Measurements from ENCODE around the gene LRRC3. TPM values are rescaled to one million over a fixed set of nuclear protein-coding genes. Genes with fewer than 3 reads are reported as not detected.

Gene LRRC3
- total and polyA plus RNA-seq, 4 donors = 3.0 to 14.2 (median 7.5) TPM

DNA sequence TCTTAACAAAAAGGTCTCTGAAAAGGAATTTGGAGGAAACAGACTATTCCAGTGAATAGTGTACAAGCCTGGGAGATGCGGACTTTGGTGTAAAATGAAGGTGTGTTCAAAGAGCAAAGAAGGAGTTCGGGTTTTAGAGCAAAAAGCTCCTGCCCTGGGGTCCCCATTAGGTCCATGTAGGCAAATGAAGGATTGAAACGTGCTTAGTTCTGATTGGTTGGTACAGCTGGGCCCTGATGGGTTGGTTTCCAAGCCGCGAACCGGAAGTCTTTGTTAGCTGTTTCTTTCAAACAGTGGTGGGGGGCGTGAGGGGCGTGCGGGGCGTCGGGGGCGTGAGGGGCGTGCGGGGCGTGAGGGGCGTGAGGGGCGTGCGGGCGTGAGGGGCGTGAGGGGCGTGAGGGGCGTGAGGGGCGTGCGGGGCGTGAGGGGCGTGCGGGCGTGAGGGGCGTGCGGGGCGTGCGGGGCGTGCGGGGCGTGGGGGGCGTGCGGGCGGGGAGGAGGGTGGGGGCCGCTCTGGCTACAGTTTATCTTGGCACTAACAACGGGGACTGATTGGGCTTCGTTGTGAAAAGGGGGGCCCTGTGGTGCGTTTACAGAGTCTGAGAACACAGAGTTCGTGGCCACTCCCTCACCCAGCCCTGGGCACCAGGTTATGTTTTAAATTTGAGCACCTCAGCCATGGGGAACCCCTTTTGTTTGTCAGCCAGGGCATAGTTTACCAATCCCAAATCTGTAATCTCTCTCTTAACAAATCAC, 29.4 kb downstream of the LRRC3 start:
- 75% methylated on average over 43 of the region's 43 CpGs for WGBS
- Histone ChIP-seq H3K36me3 (ENCODE audit: control insufficient read depth in 4 of 4, insufficient read depth in 3 of 4, low read depth in 1 of 4, low read length in 3 of 4) (peaks cover 0 to 2% (median under 1%) of the 10 kb centered on the region in 4 donors), H3K9me3 (ENCODE audit: control insufficient read depth in 4 of 4, low read length in 3 of 4) (no peaks in the 10 kb centered on the region), H3K9ac (ENCODE audit: low read depth in 1 of 2, low read length in 2 of 2) (peak overlapping the region; percentile 91 to 92), H3K4me1 (ENCODE audit: control insufficient read depth in 4 of 4, insufficient read depth in 4 of 4, low read length in 3 of 4) (peaks cover 2 to 35% (median 20%) of the 10 kb centered on the region in 4 donors), H3K27ac (ENCODE audit: low read depth in 1 of 2, low read length in 2 of 2) (peak overlapping the region; percentile 94 to 98), H3K27me3 (ENCODE audit: control insufficient read depth in 4 of 4, insufficient read depth in 4 of 4, low read length in 3 of 4) (no peaks in the 10 kb centered on the region), H3K4me3 (ENCODE audit: low read depth in 1 of 3, low read length in 3 of 3) (peak overlapping the region; percentile 41 to 81 (median 43))
- no peak for DNase-seq (ENCODE audit: low spot score)
- TF ChIP-seq, protein P1, sequence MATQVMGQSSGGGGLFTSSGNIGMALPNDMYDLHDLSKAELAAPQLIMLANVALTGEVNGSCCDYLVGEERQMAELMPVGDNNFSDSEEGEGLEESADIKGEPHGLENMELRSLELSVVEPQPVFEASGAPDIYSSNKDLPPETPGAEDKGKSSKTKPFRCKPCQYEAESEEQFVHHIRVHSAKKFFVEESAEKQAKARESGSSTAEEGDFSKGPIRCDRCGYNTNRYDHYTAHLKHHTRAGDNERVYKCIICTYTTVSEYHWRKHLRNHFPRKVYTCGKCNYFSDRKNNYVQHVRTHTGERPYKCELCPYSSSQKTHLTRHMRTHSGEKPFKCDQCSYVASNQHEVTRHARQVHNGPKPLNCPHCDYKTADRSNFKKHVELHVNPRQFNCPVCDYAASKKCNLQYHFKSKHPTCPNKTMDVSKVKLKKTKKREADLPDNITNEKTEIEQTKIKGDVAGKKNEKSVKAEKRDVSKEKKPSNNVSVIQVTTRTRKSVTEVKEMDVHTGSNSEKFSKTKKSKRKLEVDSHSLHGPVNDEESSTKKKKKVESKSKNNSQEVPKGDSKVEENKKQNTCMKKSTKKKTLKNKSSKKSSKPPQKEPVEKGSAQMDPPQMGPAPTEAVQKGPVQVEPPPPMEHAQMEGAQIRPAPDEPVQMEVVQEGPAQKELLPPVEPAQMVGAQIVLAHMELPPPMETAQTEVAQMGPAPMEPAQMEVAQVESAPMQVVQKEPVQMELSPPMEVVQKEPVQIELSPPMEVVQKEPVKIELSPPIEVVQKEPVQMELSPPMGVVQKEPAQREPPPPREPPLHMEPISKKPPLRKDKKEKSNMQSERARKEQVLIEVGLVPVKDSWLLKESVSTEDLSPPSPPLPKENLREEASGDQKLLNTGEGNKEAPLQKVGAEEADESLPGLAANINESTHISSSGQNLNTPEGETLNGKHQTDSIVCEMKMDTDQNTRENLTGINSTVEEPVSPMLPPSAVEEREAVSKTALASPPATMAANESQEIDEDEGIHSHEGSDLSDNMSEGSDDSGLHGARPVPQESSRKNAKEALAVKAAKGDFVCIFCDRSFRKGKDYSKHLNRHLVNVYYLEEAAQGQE (IDR thresholded peaks at IDR 0.05) = peak; percentile 28
- no peak for TF ChIP-seq GABPA (IDR thresholded peaks at IDR 0.05 in 1 of 2, conservative IDR thresholded peaks at IDR 0.05 in 1 of 2)

DNA sequence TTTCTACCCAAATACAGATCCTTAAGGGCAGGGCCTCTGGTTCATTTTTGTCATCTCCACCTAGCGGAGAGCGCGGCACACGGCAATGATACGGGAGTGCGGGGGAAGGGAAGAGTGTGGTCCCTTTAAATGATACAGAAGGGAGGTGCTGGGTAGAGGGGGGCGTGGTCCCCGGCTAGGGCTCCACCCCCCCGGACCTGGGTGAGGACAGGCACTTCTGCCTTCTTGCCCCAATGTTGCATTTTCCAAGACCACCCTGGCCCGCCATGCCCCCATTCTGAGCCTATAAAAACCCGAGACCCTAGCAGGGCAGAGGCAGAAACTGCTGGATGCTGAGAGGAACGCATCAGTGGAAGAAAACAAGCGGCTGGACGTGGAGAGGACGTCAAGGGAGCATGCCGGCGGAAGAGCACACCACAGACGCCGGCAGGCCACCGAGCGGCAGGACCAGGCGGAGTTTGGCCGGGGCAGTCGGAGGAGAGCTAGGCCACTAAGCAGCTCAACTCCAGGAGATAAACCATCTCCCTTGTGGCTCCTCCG, 30.0 kb downstream of the LRRC3 start:
- no peaks in the 10 kb centered on the region for H3K9me3 ChIP-seq (ENCODE audit: control insufficient read depth in 4 of 4, low read length in 3 of 4)
- H3K27me3 ChIP-seq (ENCODE audit: control insufficient read depth in 4 of 4, insufficient read depth in 4 of 4, low read length in 3 of 4) = no peaks in the 10 kb centered on the region
- peaks cover 2 to 30% (median 20%) of the 10 kb centered on the region in 4 donors for H3K4me1 ChIP-seq (ENCODE audit: control insufficient read depth in 4 of 4, insufficient read depth in 4 of 4, low read length in 3 of 4)
- no peak for TF ChIP-seq SP1 (IDR thresholded peaks at IDR 0.05)
- no peak for TF ChIP-seq NR2F2 (IDR thresholded peaks at IDR 0.05)
- TF ChIP-seq, protein P2, sequence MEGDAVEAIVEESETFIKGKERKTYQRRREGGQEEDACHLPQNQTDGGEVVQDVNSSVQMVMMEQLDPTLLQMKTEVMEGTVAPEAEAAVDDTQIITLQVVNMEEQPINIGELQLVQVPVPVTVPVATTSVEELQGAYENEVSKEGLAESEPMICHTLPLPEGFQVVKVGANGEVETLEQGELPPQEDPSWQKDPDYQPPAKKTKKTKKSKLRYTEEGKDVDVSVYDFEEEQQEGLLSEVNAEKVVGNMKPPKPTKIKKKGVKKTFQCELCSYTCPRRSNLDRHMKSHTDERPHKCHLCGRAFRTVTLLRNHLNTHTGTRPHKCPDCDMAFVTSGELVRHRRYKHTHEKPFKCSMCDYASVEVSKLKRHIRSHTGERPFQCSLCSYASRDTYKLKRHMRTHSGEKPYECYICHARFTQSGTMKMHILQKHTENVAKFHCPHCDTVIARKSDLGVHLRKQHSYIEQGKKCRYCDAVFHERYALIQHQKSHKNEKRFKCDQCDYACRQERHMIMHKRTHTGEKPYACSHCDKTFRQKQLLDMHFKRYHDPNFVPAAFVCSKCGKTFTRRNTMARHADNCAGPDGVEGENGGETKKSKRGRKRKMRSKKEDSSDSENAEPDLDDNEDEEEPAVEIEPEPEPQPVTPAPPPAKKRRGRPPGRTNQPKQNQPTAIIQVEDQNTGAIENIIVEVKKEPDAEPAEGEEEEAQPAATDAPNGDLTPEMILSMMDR (IDR thresholded peaks at IDR 0.05; ENCODE audit: low read depth, low read length, missing input control) = peak; percentile 38
- TF ChIP-seq EGR1 (IDR thresholded peaks at IDR 0.05; ENCODE audit: low read depth in 2 of 2) = no peak
- TF ChIP-seq YY1 (IDR thresholded peaks at IDR 0.05) = no peak
- TF ChIP-seq, protein P3, sequence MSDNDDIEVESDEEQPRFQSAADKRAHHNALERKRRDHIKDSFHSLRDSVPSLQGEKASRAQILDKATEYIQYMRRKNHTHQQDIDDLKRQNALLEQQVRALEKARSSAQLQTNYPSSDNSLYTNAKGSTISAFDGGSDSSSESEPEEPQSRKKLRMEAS (IDR thresholded peaks at IDR 0.05) = peak; percentile 26
- TF ChIP-seq, protein P1 (IDR thresholded peaks at IDR 0.05) = peak; percentile 54
- peak; percentile 43 to 45 for TF ChIP-seq RAD21 (IDR thresholded peaks at IDR 0.05)
- no peak for TF ChIP-seq TAF1 (conservative IDR thresholded peaks at IDR 0.05)
- TF ChIP-seq JUND (IDR thresholded peaks at IDR 0.05) = no peak
- TF ChIP-seq GABPA (IDR thresholded peaks at IDR 0.05 in 1 of 2, conservative IDR thresholded peaks at IDR 0.05 in 1 of 2) = no peak
- TF ChIP-seq FOXA1 (IDR thresholded peaks at IDR 0.05) = no peak
- no peak for TF ChIP-seq RXRA (IDR thresholded peaks at IDR 0.05)
- TF ChIP-seq, protein P4, sequence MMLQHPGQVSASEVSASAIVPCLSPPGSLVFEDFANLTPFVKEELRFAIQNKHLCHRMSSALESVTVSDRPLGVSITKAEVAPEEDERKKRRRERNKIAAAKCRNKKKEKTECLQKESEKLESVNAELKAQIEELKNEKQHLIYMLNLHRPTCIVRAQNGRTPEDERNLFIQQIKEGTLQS (IDR thresholded peaks at IDR 0.05) = no peak
- TF ChIP-seq HNF4A (conservative IDR thresholded peaks at IDR 0.05) = peak in 1 of 2 donors; percentile 19
- TF ChIP-seq, protein P5, sequence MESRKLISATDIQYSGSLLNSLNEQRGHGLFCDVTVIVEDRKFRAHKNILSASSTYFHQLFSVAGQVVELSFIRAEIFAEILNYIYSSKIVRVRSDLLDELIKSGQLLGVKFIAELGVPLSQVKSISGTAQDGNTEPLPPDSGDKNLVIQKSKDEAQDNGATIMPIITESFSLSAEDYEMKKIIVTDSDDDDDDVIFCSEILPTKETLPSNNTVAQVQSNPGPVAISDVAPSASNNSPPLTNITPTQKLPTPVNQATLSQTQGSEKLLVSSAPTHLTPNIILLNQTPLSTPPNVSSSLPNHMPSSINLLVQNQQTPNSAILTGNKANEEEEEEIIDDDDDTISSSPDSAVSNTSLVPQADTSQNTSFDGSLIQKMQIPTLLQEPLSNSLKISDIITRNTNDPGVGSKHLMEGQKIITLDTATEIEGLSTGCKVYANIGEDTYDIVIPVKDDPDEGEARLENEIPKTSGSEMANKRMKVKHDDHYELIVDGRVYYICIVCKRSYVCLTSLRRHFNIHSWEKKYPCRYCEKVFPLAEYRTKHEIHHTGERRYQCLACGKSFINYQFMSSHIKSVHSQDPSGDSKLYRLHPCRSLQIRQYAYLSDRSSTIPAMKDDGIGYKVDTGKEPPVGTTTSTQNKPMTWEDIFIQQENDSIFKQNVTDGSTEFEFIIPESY (IDR thresholded peaks at IDR 0.05) = no peak
- no peak for TF ChIP-seq HNF4G (IDR thresholded peaks at IDR 0.05)
- no peak for TF ChIP-seq FOXA2 (IDR thresholded peaks at IDR 0.05)
- 71% methylated on average over 25 of the region's 25 CpGs for WGBS
- H3K36me3 ChIP-seq (ENCODE audit: control insufficient read depth in 4 of 4, insufficient read depth in 3 of 4, low read depth in 1 of 4, low read length in 3 of 4) = peaks cover 1 to 6% (median 2%) of the 10 kb centered on the region in 4 donors
- H3K9ac ChIP-seq (ENCODE audit: low read depth in 1 of 2, low read length in 2 of 2) = peak overlapping the region in 1 of 2 donors; percentile 44
- DNase-seq (ENCODE audit: low spot score) = no peak
- peak overlapping the region; percentile 15 to 70 for H3K27ac ChIP-seq (ENCODE audit: low read depth in 1 of 2, low read length in 2 of 2)
- peak overlapping the region; percentile 18 to 64 (median 50) for H3K4me3 ChIP-seq (ENCODE audit: low read depth in 1 of 3, low read length in 3 of 3)
